HCT116 (cell line): ENCODE results near the gene EIF4G3.

Experiments used
- CTCF ChIP-seq, 3 experiments: fragments of 200-600 bp in 1 of 3; sonication (generic) in 1 of 3; IDR thresholded peaks in 2 of 3; conservative IDR thresholded peaks in 1 of 3; 2 replicates each; pipeline ENCODE4 v1.5.1; 2012 to 2017; ENCODE audit warnings: low read depth in 2 of 3, low read length in 2 of 3, antibody characterized with exemption in 1 of 3, borderline replicate concordance in 1 of 3, control low read depth in 1 of 3, mild to moderate bottlenecking in 1 of 3, mixed read lengths in 1 of 3, mixed run types in 1 of 3, moderate library complexity in 1 of 3; ENCODE audit not compliant: insufficient read depth in 1 of 3
- EZH2 ChIP-seq: fragments of 200-600 bp; sonication (generic); IDR thresholded peaks from 2 replicates; pipeline ENCODE4 v1.6.1; 2017; ENCODE audit warnings: antibody characterized with exemption, mixed run types
- YY1 ChIP-seq: IDR thresholded peaks from 2 replicates; pipeline ENCODE4 v1.6.1; 2011; ENCODE audit warnings: low read length, low read depth, moderate library complexity, mild to moderate bottlenecking; ENCODE audit not compliant: insufficient replicate concordance; ENCODE audit errors: extremely low read depth
- ZFX ChIP-seq: fragments of 450-650 bp; IDR thresholded peaks from 2 replicates; pipeline ENCODE4 v1.6.1; 2017

GRCh38 chr1:21042929-21043605 is 133.6 kb downstream of the EIF4G3 start:
- TF ChIP-seq CTCF (IDR thresholded peaks at IDR 0.05 in 2 of 3, conservative IDR thresholded peaks at IDR 0.05 in 1 of 3; ENCODE audit: borderline replicate concordance in 1 of 3, insufficient read depth in 1 of 3, low read depth in 2 of 3, low read length in 2 of 3): no peak
- no peak for TF ChIP-seq ZFX
- no peak for TF ChIP-seq YY1
- TF ChIP-seq EZH2: no peak
